Activated CD8-positive, alpha-beta memory T cell treated with anti-CD3 and anti-CD28 coated beads for 36 hours (primary cell): ENCODE data around the gene TRIM74. TPM values are rescaled to one million over a fixed set of nuclear protein-coding genes. Genes with fewer than 3 reads are reported as not detected.
"Not testable (repeated sequence)": the region's sequence is repeated elsewhere in the genome, so short reads cannot be mapped to it uniquely, and the experiment has no call there.

Source experiments
- CTCF ChIA-PET: fragments of 350-600 bp; sonication (Branson Sonifier 250); formaldehyde crosslinking; loops from one replicate; lab custom pipeline; 2021; ENCODE audit warnings: antibody characterized with exemption; lab: Charles Lee
- POLR2A ChIA-PET: fragments of 350-600 bp; sonication (Branson Sonifier 250); formaldehyde crosslinking; loops from one replicate; lab custom pipeline; 2021; ENCODE audit warnings: antibody characterized with exemption; lab: Charles Lee
- total RNA-seq, 2 experiments: library from RNA; stranded (reverse); gene quantifications; one replicate each; pipeline ENCODE4 v1.2.3, GENCODE V29; 2021

TRIM74 gene
- total RNA-seq, 2 experiments from 2014 or later = 0.17 to 0.25 TPM

GRCh38 chr7:72919256-72919775 is 50.0 kb downstream of the TRIM74 start:
- ChIA-PET CTCF (no interaction called here), POLR2A (no interaction called here)

- ChIA-PET CTCF (interaction anchor here (0.9 to 1.6 kb wide), 3 partner anchors 9 to 87 kb away, joined by 3 read pairs; partner anchors contain the start of gene TYW1B), POLR2A (interaction anchor here (0.8 kb wide), 1 partner anchor 85 kb away, joined by 4 read pairs; no protein-coding TSS in a partner anchor)
Measured at GRCh38 chr7:72914756-72915525, 54.3 kb downstream of the TRIM74 start.

GRCh38 chr7:72913750-72914149 is 55.5 kb downstream of the TRIM74 start:
- CTCF ChIA-PET = interaction anchor here (0.8 kb wide), 1 partner anchor 76 kb away, joined by 3 read pairs; no protein-coding TSS in a partner anchor
- POLR2A ChIA-PET = not testable (repeated sequence)

- CTCF ChIA-PET, POLR2A ChIA-PET: not testable (repeated sequence)
Measured at GRCh38 chr7:72911395-72911794, 57.9 kb downstream of the TRIM74 start.

Other genes starting within 250 kb of the TRIM74 start
- gene TYW1B, start 141.3 kb downstream of the TRIM74 start, total RNA-seq = 1 to 10 TPM; 4.8 TPM
- gene POM121, start 44.4 kb downstream of the TRIM74 start, total RNA-seq = 10 to 100 TPM; 72.3 to 73.0 TPM
- gene SPDYE8, start 60.3 kb upstream of the TRIM74 start, total RNA-seq = not detected
- not detected for gene SPDYE11, start 88.4 kb upstream of the TRIM74 start, total RNA-seq
- gene SPDYE9, start 116.6 kb upstream of the TRIM74 start, total RNA-seq = not detected